NCI-H82 treated with DMSO at 0.1 percent for 48 hours (cell line): Measurements from ENCODE around the gene GRIN2B.

Experiments
- DNase-seq: peaks from one replicate; lab custom pipeline; 2025; ENCODE audit not compliant: unreplicated experiment; lab: John Stamatoyannopoulos, UW

GRIN2B gene

DNA sequence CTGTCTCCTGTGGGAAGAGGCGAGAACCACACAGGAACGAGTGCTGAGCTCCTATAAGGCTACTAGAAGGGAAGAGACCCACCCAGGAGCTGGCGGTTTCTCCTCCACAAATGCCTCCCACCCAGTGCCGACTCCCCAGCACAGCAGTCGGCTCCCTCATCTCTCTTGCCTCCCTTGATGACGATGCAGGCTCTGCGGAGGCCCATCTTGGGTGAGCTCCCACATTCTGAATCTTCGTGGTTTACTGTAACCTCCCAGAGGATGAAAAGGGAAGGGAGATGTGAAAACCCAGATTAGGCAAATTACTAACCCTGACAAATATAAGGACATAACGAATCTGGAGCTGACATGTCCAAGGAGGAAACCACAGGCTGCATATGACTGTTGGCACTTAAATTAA is 23.8 kb downstream of the GRIN2B start:
- no peak for DNase-seq

DNA sequence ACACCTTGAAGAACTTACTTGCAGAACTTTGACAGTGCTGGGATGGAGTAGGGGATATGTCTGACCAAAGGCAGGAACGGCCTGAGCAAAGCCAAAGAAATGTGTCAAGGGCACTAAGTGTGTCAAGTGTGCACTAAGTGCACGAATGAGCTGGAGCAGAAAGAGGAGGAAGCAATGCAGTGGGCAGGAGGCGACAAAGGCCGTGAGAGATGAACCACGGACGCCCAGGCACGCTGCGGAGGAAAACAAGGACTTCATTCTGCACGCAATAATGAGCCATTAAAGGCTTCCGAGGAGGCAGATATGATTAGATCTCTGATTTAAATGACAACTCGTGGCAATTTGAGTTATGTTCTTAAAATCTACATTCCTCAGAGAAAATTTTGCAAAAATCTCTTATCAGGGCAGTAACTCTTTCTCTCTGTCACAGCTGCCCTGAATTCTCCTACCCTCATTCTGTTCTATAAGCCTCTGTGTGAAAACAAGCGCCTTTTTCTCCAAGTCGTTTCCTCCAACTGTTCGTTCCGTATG is 25.3 kb downstream of the GRIN2B start:
- DNase-seq = no peak

DNA sequence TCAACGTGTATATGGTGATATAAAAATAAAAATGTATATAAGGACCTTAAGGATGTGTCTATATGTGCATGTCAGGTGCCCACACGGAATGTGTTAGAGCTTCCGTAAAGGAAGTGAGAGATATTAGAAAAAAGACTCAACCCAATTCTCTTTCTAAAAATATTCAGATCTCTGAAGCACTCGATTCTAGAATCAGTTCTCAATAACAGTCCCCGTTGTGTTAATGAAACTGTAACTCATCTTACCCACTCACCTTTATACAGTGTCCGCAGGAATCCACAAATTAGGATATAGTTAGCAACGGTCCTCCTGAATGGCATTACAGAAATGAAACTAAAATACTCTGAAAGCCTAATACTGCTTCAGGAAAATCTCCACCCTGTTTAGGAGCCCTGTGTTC is 29.3 kb downstream of the GRIN2B start:
- no peak for DNase-seq

DNA sequence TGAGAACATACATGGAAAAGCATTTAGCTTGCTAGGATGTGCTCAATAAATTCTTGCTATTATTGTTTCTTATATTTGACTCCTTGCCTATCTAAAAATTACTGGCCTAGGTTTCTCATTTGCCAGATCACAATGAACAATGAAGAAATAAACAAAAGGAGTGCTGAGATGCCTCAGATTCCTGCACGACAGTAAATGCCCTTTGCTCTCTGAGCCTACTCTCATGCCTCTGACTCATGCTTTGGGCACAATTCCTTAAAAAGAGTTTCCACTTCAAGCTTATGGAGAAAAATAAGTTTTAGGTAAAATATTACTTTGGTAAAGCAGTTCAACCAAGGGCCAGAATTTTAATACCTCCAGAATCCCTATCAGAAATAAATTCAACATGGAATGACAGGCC is 30.9 kb downstream of the GRIN2B start:
- DNase-seq = no peak

DNA sequence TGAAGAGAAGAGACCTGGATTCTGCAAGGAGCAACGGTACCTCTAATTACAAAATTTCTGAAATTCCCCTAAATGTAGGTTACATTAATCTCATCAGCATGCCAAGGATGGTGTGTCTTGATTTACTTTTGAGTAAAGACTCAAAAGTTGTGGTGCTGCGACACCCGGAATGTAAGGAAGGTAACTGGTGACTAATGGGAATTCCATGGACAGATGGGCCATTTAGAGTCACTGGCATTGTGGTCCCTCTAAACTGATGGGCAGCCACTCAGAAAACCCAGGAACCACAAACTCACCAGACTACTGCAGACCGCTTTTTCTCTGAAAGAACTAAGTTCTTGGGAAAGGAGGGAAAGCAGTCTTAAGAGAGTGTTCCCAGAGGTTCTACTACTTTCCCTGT is 32.8 kb downstream of the GRIN2B start:
- no peak for DNase-seq

DNA sequence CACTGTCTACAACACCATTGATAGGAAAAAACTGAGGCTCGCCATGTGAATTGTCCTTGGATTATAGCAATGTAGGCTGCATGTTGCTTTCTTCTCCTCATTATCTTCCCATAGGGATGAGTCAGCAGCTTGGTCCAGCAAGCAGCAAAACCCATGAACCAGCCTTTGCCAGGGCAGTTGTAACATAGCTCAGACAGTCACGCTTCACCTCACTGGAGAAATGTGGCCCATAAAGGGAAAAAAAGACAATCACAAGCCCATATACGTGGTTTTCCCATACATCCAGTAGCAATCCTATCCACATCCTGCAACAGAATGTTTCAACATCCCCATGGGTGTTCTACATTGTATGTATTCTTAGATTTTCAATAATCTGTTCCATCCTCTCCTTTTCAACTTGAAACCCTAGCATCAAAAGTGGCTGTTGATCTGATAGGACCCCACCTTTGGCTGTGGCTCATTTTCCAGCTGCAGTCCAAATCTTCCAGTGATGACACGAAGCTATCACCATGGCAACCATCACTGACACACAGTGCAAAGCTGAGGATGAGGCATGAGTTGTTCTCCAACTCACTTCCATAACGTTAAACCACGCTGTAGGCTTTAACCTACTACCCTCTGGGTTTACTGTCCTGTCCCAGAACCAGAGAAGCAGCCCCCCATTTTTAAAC is 34.0 kb downstream of the GRIN2B start:
- DNase-seq = no peak

DNA sequence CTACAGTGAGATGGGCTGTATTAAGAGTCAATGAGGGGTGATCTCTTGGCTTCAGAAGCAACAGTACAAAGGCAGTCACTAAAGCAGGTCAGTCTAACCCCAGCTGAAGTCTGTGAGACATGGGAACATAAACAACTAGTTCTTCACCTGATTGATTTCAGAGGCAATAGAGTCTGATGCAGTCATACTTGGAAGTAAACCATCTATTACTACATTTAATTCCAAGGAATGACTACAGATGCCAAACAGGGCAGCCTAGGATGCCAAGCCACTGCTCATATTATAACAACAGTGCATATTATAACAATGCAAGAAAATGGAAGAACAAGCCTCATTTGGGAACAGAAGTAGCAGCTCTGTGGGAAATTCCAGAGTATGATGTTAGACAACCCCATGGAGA is 35.8 kb downstream of the GRIN2B start:
- no peak for DNase-seq

DNA sequence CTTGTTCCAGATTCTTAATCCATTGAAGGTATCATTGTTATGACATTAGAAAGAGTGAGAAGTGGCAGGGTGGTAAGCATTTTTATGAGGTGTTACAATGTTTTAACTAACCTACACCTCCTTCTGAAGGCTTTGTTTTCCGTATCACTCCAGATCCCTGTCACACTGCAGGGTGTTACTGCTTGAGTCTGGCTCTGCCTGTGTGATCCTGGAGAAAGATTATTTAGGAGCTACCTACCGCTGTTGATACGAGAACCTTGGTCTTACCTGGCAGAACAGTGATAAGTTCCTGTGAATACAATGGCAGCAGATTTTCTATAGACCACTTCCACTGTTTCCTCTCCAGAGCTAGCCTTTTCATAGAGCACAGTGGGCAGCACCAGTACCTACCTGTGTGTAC is 36.2 kb downstream of the GRIN2B start:
- DNase-seq = no peak

DNA sequence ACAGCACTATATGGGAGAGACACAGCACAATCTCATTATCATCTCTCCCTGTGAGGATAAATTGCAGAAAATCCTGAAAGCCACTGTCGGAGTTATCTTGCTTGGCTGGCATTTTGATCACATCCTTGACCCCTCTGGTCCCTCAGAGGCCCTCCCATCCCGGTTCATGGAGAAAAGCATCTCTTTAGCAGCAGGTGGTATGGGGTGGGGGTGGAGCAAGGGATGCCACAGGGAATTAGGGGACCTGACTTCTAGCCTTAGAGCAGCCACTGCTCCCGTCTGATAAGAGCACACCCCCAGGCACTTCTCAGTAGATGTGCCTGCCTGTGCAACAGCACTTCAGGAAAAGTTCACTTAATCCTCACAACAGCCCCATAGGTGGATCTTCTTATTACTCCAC is 38.6 kb downstream of the GRIN2B start:
- no peak for DNase-seq

DNA sequence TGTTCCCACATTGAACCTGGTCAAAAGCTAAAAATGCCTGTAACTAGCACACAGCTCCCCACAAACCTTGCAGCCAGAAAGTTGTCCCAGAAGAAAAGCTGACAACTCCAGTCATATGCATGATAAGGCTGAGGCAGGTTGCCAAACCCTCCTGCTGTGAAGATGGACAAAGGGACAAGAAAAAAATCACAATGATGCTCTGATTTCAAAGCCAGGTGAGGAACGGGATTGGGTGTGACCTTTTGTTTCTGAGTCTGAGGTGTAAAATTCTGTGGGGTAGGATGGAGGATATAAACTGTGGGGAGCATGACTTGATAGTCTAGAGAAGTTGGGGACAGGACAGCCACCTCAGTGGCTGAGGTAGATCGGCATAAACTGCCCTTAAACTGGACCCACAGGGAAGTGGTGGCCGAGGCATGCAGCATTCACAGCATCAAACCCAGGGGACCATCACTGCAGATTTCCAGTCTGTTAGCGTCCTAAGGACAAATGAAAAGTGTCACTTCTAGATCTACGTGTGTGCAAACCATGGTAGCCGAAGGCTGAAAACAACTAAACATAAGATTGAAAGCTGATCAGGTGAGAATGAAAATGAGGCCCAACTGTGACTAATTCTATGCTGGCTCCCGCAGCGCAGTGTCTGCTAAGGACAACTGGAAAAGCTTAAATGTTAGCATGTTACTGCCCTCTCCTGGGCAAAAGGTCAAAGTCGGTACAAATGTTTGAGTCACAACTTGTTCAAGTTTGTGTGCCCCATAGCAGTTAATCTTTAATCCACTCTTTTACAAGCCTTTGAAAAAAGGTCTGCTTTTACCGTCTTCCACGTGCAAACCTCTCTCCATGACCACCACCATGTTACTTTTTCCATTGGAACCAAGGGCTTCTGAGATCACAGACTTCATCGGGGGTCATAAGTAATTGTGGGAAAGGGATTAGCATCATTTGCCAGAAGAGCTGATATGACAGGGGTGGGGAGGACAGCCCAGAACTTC is 39.8 kb downstream of the GRIN2B start:
- DNase-seq = peak; percentile 33

DNA sequence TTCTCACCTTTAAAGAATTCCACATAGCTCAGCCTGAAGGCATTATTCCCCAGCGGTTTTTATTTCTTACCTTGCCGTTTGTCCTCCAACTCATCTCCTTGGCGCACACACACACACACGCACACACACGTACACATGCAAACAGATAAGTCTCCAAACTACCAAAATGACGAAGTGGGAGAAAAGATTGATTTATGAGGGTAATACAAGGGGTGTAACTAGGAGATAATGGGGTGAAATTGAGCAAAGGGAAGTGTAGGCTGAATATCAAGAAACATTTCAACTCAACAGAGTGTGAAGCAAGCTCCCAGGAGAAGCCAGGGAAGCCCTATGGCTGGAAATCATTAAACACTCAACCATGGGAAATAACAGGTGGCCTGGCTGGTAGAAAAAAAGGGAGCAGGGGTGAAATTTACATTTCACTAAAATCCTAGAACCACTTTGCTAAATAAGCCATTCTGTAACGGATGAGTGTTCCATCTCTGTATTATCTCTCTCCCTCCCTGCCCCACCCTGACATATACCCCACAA is 41.0 kb downstream of the GRIN2B start:
- DNase-seq = no peak

DNA sequence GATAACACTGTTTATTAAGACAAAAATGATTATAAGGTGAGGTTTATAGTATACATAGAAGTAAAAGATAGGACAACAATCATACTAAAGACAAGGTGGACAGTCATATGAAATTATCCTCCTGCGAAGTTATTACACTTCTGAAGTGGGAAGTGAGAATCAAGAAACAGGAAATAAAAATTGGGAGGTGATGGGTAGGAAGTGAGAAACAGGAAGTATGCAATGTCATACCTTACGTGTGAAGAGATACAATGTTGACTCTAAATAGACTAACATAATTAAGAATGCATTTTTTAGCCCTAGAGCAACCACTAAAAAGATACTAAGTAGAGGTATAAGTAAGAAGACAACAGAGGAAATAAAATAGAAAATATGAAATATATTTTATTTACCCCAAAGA is 43.7 kb downstream of the GRIN2B start:
- DNase-seq = no peak

DNA sequence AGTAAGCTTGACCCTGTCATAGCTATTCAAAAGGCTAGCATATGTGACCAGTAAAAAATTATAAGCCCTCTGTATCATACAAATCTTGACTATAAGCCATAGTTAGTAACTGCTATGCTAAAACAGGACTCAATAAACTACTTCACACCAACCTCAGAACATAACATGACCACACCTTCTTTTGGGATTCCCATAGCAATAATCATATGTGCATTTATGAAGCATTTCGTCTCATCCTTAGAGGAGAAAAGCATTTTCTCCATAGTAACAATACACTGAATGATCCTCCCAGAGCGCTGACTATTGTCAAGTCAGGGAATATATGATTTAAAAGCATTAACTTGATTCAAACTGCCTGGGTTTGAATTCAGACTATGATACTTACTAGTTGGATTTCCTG is 46.2 kb downstream of the GRIN2B start:
- no peak for DNase-seq
